GM23338 (cell line): ENCODE measurements around the gene DEXI. TPM values are rescaled to one million over a fixed set of nuclear protein-coding genes. Genes with fewer than 3 reads are reported as not detected.

ENCODE experiments used
- ATAC-seq: fragments of 200-7000 bp; cut with Tn5 transposase; 3 replicates; pipeline ENCODE4 v1.9.1; 2020
- DNase-seq: peaks from one replicate; pipeline ENCODE4 v3.0.0-alpha.2; 2015; ENCODE audit warnings: low spot score
- H2AFZ ChIP-seq: fragments of 200-600 bp; sonication (generic); 2 replicates; pipeline ENCODE4 v1.8.0; 2016; ENCODE audit warnings: antibody characterized with exemption, mild to moderate bottlenecking, moderate library complexity
- H3F3A ChIP-seq: fragments of 200-600 bp; sonication (generic); replicated peaks from 2 replicates; pipeline ENCODE4 v1.8.0; 2017; ENCODE audit warnings: antibody characterized with exemption, mixed run types, low read depth
- H3K27ac ChIP-seq: fragments of 200-600 bp; sonication (generic); 2 replicates; pipeline ENCODE4 v1.6.1; 2016; ENCODE audit warnings: low read depth
- H3K27me3 ChIP-seq: fragments of 200-600 bp; sonication (generic); 2 replicates; pipeline ENCODE4 v1.8.0; 2016; ENCODE audit warnings: mild to moderate bottlenecking, mixed run types, moderate library complexity; ENCODE audit not compliant: insufficient read depth
- H3K36me3 ChIP-seq: fragments of 200-600 bp; sonication (generic); 2 replicates; pipeline ENCODE4 v1.8.0; 2016; ENCODE audit warnings: mild to moderate bottlenecking; ENCODE audit not compliant: insufficient read depth
- H3K4me1 ChIP-seq: fragments of 200-600 bp; sonication (generic); 2 replicates; pipeline ENCODE4 v1.8.0; 2016; ENCODE audit warnings: mild to moderate bottlenecking, moderate library complexity; ENCODE audit not compliant: insufficient read depth
- H3K4me2 ChIP-seq: fragments of 200-600 bp; sonication (generic); 2 replicates; pipeline ENCODE4 v1.7.1; 2017; ENCODE audit warnings: mixed run types
- H3K4me3 ChIP-seq: fragments of 200-600 bp; sonication (generic); 2 replicates; pipeline ENCODE4 v1.6.1; 2016; ENCODE audit warnings: mixed run types
- H3K79me2 ChIP-seq: fragments of 200-600 bp; sonication (generic); replicated peaks from 2 replicates; pipeline ENCODE4 v1.8.0; 2017; ENCODE audit warnings: mild to moderate bottlenecking; ENCODE audit not compliant: insufficient read depth
- H3K9me2 ChIP-seq: fragments of 200-600 bp; sonication (generic); 2 replicates; pipeline ENCODE4 v1.8.0; 2017; ENCODE audit not compliant: insufficient read depth
- H4K20me1 ChIP-seq: fragments of 200-600 bp; sonication (generic); replicated peaks from 2 replicates; pipeline ENCODE4 v1.8.0; 2017; ENCODE audit warnings: mild to moderate bottlenecking; ENCODE audit not compliant: insufficient read depth
- H3K27ac Mint-ChIP-seq: 2 replicates; pipeline ENCODE4 v1.8.0; 2020; ENCODE audit warnings: inconsistent platforms, mild to moderate bottlenecking, moderate library complexity, mixed read lengths
- H3K27me3 Mint-ChIP-seq: 3 replicates; pipeline ENCODE4 v1.8.0; 2022; ENCODE audit warnings: low read depth, mild to moderate bottlenecking, moderate library complexity, mixed read lengths, inconsistent platforms; ENCODE audit not compliant: insufficient read depth, poor library complexity
- H3K36me3 Mint-ChIP-seq: 3 replicates; pipeline ENCODE4 v1.8.0; 2021; ENCODE audit warnings: low read depth, mild to moderate bottlenecking, inconsistent platforms, moderate library complexity, mixed read lengths
- H3K4me1 Mint-ChIP-seq: 3 replicates; pipeline ENCODE4 v1.8.0; 2020; ENCODE audit warnings: mild to moderate bottlenecking, inconsistent platforms, mixed read lengths
- H3K4me3 Mint-ChIP-seq: 3 replicates; pipeline ENCODE4 v1.8.0; 2021; ENCODE audit warnings: moderate library complexity, mild to moderate bottlenecking, inconsistent platforms, mixed read lengths
- H3K9me3 Mint-ChIP-seq: 3 replicates; pipeline ENCODE4 v1.8.0; 2020; ENCODE audit warnings: moderate library complexity, mild to moderate bottlenecking, inconsistent platforms, mixed read lengths
- CREB1 ChIP-seq: fragments of 250-450 bp; sonication (Bioruptor Pico); IDR thresholded peaks from 2 replicates; pipeline ENCODE4 v1.5.0; 2020; ENCODE audit warnings: low read depth, mild to moderate bottlenecking, moderate library complexity
- CTCF ChIP-seq, 2 experiments: fragments of 200-600 bp in 1 of 2; sonication (generic) in 1 of 2; conservative IDR thresholded peaks; 2 replicates each; pipeline versions ENCODE4 v1.5.1 to v1.6.1; 2016 to 2017; ENCODE audit warnings: antibody characterized with exemption in 2 of 2, low read depth in 2 of 2, mild to moderate bottlenecking in 2 of 2, moderate library complexity in 1 of 2
- ETS1 ChIP-seq: IDR thresholded peaks from 2 replicates; pipeline ENCODE4 v1.6.1; 2016; ENCODE audit warnings: antibody characterized with exemption
- EZH2 ChIP-seq: fragments of 200-600 bp; sonication (generic); IDR thresholded peaks from one replicate; pipeline ENCODE4 v1.8.0; 2017; ENCODE audit warnings: antibody characterized with exemption, mild to moderate bottlenecking, low read depth; ENCODE audit not compliant: unreplicated experiment
- EZH2phosphoT487 ChIP-seq: fragments of 200-600 bp; sonication (generic); IDR thresholded peaks from one replicate; pipeline ENCODE4 v1.8.1; 2018; ENCODE audit warnings: antibody characterized with exemption; ENCODE audit not compliant: unreplicated experiment
- JUNB ChIP-seq: IDR thresholded peaks from one replicate; pipeline ENCODE4 v1.6.1; 2016; ENCODE audit warnings: antibody characterized with exemption; ENCODE audit not compliant: unreplicated experiment
- NANOG ChIP-seq: IDR thresholded peaks from 2 replicates; pipeline ENCODE4 v1.6.1; 2016; ENCODE audit warnings: antibody characterized with exemption, borderline replicate concordance
- POLR2AphosphoS5 ChIP-seq: IDR thresholded peaks from 2 replicates; pipeline ENCODE4 v1.6.1; 2016; ENCODE audit warnings: antibody characterized with exemption, low read depth
- REST ChIP-seq: IDR thresholded peaks from one replicate; pipeline ENCODE4 v1.6.1; 2018; ENCODE audit warnings: antibody characterized with exemption; ENCODE audit not compliant: unreplicated experiment
- STAT1 ChIP-seq: IDR thresholded peaks from one replicate; pipeline ENCODE4 v1.6.1; 2016; ENCODE audit warnings: antibody characterized with exemption; ENCODE audit not compliant: unreplicated experiment
- ZNF114 ChIP-seq: fragments of 250-450 bp; sonication (Bioruptor Pico); IDR thresholded peaks from 2 replicates; pipeline ENCODE4 v1.5.0; 2020; ENCODE audit warnings: mild to moderate bottlenecking, moderate library complexity
- ZNF331 ChIP-seq: fragments of 250-450 bp; sonication (Bioruptor Pico); IDR thresholded peaks from 2 replicates; pipeline ENCODE4 v1.5.0; 2020; ENCODE audit warnings: low read depth, mild to moderate bottlenecking, moderate library complexity
- ZNF462 ChIP-seq: fragments of 250-450 bp; sonication (Bioruptor Pico); IDR thresholded peaks from 2 replicates; pipeline ENCODE4 v1.5.0; 2020; ENCODE audit warnings: mild to moderate bottlenecking, moderate library complexity
- polyA plus RNA-seq: library from polyadenylated mRNA; unstranded; fragments of >200 nt; fragmentation: Nextera tagmentation; extraction: Ambion mirVana; gene quantifications from 2 replicates; pipeline ENCODE4 v1.2.1, GENCODE V29; 2016
- total RNA-seq: library from RNA; depleted of rRNA; stranded (reverse); fragments of >200 nt; shearing (Covaris generic); gene quantifications from 2 replicates; pipeline ENCODE4 v1.2.3, GENCODE V29; 2014

DEXI gene
- total and polyA plus RNA-seq, 2 experiments from 2014 or later = 26.5 to 58.2 TPM

GRCh38 chr16:10896723-10897122, 45.5 kb downstream of the DEXI start:
- Histone ChIP-seq H3K9me2 (no peaks in the 10 kb centered on the region), H4K20me1 (no peaks in the 10 kb centered on the region), H3K4me2 (no peak overlapping the region), H3K4me1 (peaks cover 3% of the 10 kb centered on the region; the same call in 1 of the 2 replicates), H2AFZ (no peak overlapping the region), H3K27ac (no peak overlapping the region), H3K36me3 (no peaks in the 10 kb centered on the region), H3K27me3 (no peaks in the 10 kb centered on the region), H3K4me3 (no peak overlapping the region), H3F3A (no peaks in the 10 kb centered on the region), H3K79me2 (no peaks in the 10 kb centered on the region)
- Mint-ChIP-seq H3K4me1 (peaks cover 11% of the 10 kb centered on the region), H3K36me3 (no peaks in the 10 kb centered on the region; the same call in 2 of the 3 replicates), H3K9me3 (no peaks in the 10 kb centered on the region; the same call in 2 of the 3 replicates), H3K4me3 (no peak overlapping the region), H3K27me3 (peaks cover 10% of the 10 kb centered on the region), H3K27ac (no peak overlapping the region)
- DNase-seq = no peak
- ATAC-seq = no peak
- no peak for TF ChIP-seq CTCF (conservative IDR thresholded peaks at IDR 0.05; ENCODE audit: low read depth in 2 of 2)
- no peak for TF ChIP-seq ETS1
- no peak for TF ChIP-seq REST
- TF ChIP-seq JUNB = no peak
- no peak for TF ChIP-seq ZNF462 (CRISPR knock-in tag)
- no peak for TF ChIP-seq EZH2
- no peak for TF ChIP-seq POLR2AphosphoS5
- TF ChIP-seq EZH2phosphoT487 = no peak
- no peak for TF ChIP-seq STAT1
- no peak for TF ChIP-seq ZNF331 (CRISPR knock-in tag)
- TF ChIP-seq ZNF114 (CRISPR knock-in tag) = no peak
- TF ChIP-seq NANOG = no peak
- TF ChIP-seq CREB1 = no peak
